Stimulated activated CD8-positive, alpha-beta memory T cell treated with anti-CD3 and anti-CD28 coated beads, Interleukin-12 subunit alpha, Interleukin-12 subunit beta, amount 100 ng/mL, for 24 hours (primary cell): ENCODE measurements around the gene CLEC16A.

ENCODE experiments used
- DNase-seq: peaks from one replicate; pipeline ENCODE4 v3.0.0-alpha.2; 2020; ENCODE audit errors: extremely low read depth

CLEC16A gene

DNA sequence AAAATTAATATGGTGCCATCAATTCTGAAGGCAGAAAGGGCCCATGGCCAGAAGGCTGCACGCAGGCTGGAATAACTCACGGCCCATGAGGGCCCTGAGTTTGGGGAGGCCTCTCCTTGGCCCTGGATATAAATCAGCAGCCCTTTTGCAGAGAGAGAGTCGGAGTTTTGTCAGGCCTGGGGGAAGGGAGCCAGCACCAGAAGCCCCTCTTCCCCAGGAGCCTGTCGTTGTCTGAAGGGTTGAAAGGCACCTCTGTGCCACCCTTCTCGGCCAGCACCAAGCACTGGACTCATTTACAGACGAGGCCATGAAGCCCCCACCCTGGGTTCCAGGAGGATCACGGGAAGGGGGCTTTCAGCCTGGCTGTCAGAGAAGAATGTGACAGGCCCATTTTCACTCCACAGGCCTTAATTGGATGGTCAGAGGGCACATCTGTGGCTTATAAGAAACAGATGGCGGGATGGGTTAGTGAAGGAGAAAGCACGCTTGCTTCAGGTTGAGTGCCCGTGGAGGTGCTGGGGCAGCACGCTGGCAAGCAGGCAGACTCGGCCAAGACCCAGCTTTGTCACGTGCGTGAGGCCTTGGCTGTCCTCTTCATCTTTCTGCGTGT, 140.6 kb downstream of the CLEC16A start:
- no peak for DNase-seq

DNA sequence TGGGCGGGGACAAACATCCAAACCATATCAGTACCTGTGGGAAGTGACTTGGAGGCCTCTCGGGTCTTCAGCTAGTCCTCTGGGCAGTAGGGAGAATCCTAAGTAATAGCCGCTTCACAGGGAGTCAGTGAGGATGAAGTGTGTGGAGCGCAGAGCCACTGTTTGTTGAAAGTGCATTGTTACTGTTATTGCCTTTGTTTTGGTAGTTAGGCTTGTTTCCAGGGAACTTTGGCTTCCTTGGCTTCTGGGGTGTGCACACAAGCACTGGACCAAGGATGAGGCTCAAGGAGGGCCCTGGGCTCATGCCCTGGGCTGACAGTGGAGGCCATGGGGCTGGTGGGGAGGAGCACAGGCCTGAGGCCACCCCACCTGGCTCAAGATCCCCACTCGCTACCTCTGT, 141.6 kb downstream of the CLEC16A start:
- DNase-seq, result no peak

DNA sequence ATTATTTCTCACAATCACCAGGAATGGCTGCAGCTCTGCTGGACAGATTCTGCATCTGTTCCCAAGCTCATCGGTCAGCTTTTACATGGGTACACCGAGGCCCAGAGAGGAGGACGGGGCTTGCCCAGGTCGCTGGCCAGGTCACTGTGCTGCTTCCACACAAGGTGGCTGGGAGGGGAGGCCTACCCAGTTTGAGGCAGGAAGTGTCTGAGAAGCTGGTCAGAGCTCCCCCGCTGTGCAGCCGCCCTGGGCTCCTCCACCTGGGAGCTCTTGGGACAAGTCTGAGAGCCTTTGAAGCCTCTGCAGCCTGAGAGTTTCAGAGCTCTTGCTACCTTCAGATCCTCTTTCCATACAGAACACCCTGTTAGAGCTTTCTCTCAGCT, 143.3 kb downstream of the CLEC16A start:
- no peak for DNase-seq

DNA sequence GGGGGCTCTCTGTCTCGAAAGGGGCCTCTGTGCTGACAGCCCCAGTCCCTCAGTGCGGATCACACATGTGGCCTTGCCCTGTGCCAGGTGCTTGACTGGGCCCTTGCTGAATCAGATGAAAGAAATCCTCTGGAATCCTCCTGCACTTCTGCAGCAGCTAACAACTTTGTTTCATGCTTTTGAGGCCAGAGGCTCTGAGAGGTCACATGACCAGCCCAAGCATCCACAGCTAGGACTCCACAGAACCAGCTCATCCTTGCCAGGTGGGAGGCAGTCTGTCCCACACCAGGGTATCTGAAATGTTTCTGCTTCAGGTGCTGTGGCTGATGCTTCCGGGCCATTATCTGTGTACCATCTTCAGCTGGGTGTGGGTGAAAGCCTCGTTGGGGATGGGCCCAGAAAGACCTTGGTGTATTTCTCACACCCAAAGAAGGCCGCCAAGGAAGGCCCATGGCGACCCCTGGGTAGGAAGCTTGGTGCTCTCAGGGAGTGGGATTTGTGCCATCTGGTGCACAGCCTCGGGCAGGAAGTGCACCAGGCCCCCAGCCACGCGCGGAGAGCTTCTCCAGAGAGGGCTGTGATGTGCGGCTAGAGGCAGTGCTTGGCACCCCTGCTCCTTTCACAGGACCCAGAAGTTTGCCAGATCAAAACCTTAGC, 143.8 kb downstream of the CLEC16A start:
- DNase-seq, result no peak

DNA sequence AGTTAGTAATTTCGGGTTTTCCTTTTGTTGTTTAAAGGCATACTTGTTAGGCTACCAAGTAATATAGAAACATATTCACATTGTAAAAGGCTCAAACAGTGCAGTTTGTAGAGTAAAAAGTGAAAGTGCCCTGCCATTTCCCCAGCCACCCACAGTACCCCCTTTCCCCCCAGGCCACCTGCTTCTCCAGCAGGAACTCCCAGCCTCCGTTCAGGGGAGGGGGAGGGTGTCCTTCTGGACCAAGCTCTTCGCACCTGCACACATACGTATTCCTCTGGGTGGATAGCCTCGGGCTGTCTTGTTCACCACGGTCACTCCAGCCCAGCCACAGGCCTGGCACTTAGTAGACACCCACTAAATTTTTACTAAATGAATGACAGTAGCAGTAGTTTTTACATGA, 144.5 kb downstream of the CLEC16A start:
- DNase-seq, result no peak

DNA sequence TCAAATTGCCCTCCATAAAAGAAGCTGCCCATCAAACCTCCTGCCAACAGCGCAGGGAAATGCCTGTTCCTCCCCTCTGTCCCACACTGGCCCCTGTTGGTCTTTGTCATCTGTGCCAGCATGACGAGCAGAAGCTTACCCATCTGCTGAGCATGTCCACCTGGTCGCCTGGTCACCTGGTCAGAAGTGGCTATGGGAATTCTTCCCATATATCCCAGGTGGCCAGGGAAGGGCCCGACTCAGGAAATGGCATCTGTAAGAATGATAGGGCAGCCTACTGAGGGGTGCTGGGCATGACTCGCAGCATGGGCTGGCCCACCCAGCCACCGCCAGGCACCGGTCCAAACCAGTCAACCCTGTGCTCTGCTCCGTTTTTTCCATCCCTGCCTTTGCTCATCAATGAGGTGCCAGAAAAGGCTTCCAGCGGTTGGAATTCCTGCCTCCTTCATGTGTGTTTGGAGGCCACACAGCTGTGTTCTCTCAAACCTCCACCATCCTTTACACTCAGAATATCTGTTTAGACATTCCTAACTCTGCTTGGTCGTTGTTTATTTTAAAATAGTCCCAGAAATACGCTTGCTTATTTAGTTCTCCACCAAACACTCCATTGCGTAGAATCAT, 145.2 kb downstream of the CLEC16A start:
- no peak for DNase-seq

DNA sequence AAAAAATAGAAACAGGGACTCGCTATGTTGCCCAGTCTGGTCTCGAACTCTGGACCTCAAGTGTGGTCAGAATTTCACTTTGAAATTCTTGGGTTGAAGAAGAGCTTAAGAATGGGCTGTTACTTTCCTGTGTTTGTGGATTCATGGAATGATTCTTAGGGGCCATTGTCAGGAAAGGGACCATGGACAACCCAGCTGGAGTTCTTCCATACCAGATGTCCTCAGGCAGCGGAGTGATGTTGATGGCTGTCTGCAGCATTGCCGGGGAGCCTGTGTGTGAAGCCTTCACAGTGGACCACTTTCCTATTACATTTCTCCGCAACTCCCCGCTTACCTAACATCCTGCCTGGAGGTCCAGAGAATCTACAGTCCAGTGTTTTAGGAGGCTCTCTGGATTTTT, 145.9 kb downstream of the CLEC16A start:
- DNase-seq, result no peak

DNA sequence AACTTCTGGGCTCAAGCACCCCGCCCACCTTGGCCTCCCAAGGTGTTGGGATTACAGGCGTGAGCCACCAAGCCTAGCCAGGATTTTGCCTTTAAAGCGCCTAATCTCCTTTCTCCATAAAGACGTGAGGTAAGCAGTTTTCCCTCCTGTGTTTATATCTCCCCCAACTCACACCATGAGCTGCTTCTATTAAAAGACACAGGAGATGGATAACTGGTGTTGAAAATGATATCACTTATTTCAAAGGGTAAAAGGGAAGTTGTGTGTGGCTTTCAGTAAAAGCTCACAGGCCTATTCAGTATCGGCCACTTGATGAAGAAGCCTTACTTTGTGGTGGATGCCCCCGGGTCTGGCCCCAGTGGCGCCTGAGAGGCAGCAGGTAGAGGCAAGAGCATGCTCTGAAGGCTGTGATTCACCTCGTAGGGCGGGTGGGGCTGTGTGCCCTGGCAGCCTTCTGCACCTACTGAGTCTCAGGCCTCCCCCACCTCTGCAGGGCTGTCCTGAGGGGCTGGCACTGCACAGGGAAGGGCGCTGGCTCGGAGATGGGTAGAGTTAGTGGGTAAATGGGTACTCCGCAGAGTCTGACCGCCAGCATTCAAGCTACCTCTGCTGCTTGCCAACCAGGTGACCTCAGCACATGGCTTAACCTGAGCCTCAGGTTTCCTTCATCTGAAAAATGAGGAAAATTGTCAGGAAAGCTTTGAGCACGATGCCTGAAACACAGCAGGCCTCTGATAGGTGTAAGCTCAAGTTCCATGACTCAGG, 146.8 kb downstream of the CLEC16A start:
- no peak for DNase-seq

DNA sequence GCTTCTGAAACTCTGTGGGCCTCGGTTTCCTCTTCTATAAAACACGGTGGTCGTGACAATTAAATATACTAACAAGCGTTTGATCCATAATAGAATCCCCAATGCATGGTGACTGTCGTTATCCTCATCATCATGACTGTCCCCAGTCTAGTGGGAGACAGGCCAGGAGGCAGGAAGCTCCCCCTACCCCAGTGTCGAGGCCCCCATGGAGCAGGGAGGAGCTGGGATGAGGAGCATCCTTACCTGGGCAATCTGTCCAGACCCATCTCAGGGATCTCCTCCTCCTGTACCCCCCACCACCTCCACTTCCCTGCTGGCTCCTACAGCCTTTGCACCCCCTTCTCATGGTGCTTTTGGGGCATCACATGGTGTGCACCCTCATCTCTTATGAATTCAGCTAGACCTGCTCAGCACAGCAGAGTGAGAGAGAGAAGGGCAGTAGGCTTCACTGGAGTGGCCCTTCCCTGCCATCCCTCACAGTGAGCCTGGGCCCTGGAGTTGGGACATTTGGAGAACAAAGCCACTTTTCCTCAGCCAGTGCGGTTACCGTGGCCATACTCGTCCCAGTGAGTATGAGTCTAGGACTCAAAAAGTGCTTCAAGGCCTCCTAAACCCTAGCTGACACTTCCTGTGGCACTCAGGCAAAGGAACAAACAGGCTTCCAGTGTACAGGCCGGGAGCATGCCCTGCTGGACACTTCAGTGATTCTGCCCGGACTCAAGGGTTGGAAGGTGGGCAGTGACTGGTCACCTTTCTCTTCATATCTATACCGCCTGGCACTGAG, 148.6 kb downstream of the CLEC16A start:
- DNase-seq, result no peak

DNA sequence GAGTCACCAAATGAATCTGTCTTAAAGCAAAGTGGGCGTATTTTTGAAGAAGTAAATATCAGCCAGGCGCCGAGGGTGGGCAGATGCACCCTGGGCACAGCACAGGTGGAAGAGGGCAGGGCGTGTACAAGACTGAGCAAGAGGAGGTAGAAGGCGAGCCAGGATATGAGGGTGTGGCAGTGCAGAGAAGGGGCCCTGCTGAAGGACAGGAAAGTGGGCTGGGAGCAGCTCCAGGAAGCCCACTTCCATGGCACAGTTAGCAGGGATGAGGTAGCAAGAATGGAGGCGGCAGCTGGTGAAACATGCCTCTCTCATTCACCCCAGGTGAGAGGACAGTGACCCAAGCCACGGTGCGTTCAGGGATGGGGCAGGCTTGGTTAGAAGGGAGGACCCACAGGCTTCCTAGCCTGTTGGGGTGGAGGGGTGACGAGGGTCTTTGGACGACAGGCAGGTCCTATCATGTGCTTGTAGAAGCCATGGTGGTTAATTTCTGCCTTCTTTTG, 149.3 kb downstream of the CLEC16A start:
- no peak for DNase-seq

DNA sequence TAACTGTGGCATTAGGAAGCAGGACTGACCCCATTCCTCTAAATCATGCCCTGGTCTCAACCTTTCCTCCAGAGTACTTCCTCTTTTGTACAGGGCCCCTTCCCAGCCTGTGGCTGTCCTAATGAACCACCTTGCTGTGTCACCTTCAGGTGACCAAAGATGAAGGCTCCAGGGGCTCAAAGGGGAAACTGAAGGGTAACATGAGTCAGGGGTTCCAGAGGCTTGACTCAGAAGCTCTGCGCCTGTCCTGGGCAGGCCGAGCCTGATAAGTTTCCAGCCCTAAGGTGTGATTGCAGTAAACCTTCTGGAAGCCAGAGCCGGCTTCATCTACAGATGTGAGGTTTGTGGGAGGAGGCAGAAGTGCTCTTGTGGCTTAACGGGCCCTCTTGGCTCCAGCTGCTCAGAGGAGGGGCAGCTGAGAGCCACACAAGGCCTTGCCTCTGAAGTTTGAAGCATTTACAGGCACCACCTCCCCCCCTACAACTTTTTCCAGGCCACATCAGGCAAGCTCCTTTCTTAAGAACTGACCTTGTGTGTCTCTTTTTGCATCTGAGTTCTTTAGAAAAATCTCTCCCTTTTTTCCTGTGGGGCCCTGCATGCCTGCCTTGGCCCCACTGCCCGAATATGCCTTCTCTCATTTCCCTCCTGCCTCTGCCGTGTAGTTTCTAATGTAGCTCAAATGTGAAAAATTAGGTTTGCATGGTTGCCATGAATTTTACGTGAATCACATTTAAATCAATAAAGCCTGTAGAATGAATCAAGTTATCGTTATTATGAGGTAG, 149.9 kb downstream of the CLEC16A start:
- no peak for DNase-seq

DNA sequence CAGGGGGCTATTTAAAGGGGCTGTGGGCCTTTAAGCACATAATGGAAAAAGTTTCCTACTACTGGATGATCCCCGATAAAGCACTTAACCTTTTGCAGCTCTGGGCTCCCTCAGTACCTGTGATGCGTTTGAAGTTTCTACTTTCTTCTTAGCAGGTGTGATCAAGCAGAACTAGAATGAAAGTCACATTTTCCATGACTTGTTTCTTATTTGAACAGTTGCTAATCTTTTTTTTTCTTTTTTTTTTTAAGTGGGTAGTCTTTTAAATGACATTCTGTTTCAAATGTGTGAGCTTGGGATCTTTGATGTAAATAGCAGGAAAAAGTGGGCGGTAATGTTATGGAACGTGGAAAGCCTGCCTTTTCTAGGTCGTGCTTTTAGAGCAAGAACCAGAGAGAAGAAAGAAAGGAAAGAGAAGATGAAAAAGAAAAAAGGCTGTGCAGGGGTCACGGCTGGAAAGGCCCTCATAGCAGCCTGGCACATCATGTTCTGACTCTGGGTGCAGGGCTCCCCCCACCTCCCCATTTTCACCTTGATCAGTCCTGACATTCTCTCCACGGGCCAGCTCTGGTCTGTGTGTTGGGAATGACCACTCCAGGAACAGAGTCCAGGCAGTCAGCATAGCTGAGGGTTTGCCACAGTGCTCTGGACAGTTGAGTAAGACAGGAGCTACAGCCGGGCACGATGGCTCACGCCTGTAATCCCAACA, 150.6 kb downstream of the CLEC16A start:
- no peak for DNase-seq

DNA sequence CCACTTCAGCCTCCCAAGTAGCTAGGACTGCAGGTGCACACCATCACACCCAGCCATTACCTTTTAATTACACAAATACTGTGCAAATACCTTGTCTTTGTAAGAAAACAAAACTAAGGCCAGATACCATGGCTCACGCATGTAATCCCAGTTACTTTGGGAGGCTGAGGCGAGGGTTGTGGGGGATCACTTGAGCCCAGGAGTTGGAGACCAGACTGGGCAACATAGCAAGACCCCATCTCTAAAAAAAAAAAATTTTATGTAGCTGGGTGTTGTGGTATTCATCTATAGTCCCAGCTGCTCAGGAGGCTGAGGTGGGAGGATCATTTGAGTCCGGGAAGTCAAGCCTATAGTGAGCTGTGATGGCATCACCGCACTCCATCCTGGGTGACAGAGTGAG, 151.6 kb downstream of the CLEC16A start:
- DNase-seq, result no peak

DNA sequence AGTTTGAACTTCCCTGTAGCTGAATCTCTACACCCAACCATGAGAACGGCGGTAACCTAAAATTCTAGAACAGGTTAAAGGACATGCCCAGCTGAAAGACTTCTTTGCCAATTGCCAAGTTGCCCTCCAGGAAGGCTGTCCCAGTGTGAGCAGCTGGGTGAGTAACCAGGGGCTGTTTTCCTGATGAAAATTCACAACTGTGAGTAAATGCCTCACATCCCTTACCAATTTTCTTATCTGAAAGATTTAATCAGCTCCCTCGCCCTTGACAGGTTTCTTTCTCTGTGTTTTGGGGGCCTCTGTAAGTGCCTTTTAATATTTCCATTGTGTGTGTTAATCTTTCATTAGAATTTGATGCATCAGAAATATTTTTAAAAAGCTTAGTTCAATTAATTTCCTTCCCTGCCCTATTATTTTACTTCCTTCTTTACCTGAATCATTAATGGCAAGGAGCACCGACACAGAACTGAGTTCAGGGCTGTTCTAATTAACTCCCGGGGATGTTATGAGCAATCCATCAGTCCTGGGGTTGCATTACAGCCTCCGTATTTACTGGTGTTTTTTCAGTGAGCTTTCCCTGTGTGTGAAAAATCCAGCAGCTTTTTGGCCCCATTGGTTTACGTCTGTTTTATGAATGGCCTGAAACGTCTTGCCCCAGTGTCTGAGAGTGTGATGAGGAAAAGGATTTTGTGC, 152.9 kb downstream of the CLEC16A start:
- DNase-seq, result no peak

DNA sequence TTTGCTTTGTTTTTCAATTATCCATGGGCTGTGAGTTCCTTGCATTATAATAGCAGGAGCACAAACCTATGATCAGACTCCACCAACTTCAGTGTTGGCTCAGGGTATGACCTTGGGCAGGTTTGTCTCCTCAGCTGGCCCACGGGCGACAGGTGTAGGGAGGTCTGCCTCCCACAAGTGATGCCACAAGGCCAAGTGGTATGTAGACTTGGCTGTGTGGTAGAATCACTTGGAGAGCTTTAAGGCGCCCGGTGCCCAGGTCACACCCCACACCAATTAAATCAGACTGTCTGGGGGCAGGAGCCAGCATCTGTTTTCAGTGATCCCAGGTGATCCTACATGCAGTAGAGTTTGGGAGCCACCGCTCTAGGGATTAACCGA, 153.4 kb downstream of the CLEC16A start:
- no peak for DNase-seq

DNA sequence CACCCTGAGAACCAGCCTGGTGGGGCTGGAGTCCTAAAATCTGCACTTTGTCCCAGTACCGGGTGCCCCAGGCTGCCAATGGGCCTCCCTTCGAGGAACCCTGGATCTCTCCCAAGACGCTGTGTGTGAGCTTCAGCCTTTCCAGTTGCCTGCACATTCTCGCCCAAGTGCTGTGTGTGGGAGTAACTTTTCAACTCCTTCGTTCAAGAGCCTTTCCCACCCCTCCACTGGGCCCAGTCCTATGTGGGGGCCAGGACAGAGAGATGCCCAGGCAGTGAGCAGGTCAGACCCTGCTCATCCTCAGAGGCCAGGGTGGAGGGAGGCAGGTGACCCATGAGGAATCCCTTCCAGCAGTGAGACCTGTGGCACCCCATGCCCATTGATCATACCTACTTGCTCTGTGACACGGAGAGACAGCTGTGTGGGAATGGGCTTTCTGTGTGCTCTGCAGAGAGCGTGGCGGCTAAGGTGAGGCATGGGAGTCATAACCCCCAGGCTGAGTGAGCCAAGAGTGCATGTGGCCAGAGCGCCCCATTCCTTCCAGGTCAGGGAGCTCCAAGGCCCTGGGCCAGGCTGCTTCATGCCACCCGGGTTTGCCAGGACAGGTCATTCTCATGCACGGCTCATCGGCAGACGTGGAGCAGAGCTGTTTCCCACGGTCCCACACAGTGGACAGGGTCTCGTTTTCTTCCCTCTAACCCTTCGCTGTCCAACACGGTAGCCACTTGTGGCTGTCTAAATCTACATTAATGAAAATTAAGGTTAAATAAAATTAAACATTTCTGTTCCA, 154.4 kb downstream of the CLEC16A start:
- no peak for DNase-seq

DNA sequence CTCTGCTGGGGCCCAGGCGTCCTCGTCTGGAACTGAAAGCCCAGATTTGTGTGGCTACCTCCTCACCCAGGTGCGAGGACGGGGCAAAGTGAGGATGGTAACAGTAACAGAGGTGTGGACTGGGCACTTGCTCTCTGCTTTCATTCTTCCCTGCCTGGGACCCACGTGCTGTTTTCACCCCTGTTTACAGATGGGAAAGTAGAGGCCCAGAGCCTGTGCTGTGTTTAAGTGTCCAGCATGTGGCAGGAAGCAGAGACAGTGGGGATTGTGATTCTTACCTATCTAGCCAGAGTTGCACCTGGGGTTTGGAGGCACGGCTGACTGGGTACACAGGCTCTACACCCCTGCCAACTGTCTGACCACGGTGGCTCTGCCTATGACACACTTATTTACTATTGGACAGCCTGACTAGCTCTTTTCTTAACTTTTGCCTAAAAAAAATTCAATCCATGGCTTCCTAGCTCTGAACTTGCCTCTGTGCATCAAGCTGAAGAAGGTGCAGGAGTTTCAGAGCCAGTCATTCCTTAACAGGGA, 155.4 kb downstream of the CLEC16A start:
- DNase-seq, result no peak

DNA sequence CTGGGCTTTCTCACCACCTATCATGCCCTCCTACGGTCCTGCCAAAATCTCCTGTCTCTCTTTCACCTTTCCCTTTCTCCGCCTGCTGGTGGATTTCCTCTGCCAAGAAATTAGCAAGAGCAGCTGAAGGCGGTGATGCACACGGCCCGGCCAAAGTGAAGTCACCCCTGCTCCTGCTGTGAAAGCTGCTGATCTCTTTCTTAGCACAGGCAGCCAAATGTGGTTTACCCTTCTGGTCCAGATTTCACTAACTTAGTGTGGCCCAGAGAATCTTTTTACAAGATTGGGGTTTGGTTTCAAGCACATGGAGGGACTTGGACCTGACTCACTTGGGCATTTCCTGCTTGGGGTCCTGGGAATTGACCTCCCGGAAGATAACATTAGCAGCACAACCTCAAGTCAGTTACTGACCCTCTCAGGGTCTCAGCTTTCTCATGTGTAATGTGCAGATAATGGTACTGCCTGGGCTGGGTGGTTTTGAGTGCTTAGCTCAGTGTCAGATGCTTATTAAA, 155.9 kb downstream of the CLEC16A start:
- no peak for DNase-seq
